HEK293 (cell line): ENCODE results near the gene BABAM1.

ENCODE experiments used
- ATF2 ChIP-seq: fragments of 450-650 bp; formaldehyde crosslinking; IDR thresholded peaks from 2 replicates; pipeline ENCODE4 v1.5.1; 2016; ENCODE audit warnings: missing biosample characterization, missing genetic modification characterization, low read depth
- CTCF ChIP-seq: fragments of 450-650 bp; formaldehyde crosslinking; IDR thresholded peaks from 2 replicates; pipeline ENCODE4 v1.5.1; 2016; ENCODE audit warnings: missing biosample characterization, missing genetic modification characterization
- ELK4 ChIP-seq: IDR thresholded peaks from 2 replicates; pipeline ENCODE4 v1.6.1; 2011; ENCODE audit warnings: mild to moderate bottlenecking, low read depth, low read length, borderline replicate concordance
- ZNF10 ChIP-seq: fragments of 450-650 bp; formaldehyde crosslinking; IDR thresholded peaks from 2 replicates; pipeline ENCODE4 v1.5.1; 2017; ENCODE audit warnings: missing biosample characterization, missing genetic modification characterization
- ZNF211 ChIP-seq: fragments of 450-650 bp; formaldehyde crosslinking; IDR thresholded peaks from 2 replicates; pipeline ENCODE4 v1.5.1; 2016; ENCODE audit warnings: low read depth, missing biosample characterization, missing genetic modification characterization
- ZNF610 ChIP-seq: fragments of 450-650 bp; formaldehyde crosslinking; IDR thresholded peaks from 2 replicates; pipeline ENCODE4 v1.5.1; 2016; ENCODE audit warnings: missing biosample characterization, missing genetic modification characterization, borderline replicate concordance

GRCh38 chr19:17255150-17255621 is 12.1 kb upstream of the BABAM1 start:
- TF ChIP-seq ZNF610 (tag by site-specific recombination) (no peak), ZNF211 (tag by site-specific recombination) (no peak), CTCF (no peak), ZNF10 (tag by site-specific recombination) (no peak), ATF2 (tag by site-specific recombination) (no peak), ELK4 (no peak)
